ENCODE results near the gene WNT7A. TPM values are rescaled to one million over a fixed set of nuclear protein-coding genes. Genes with fewer than 3 reads are reported as not detected.

Gene WNT7A
- polyA plus RNA-seq, 4 donors, result 0.01 TPM; not detected in 3

GRCh38 chr3:13873818-13874217 is 6.1 kb downstream of the WNT7A start:
- peaks cover 0 to 5% of the 10 kb centered on the region in 2 donors for H3K9me3 ChIP-seq (ENCODE audit: control insufficient read depth in 2 of 2, insufficient read depth in 1 of 2, low read depth in 1 of 2, low read length in 1 of 2)
- no peak overlapping the region for H3K4me3 ChIP-seq (ENCODE audit: low read depth in 1 of 3, low read length in 3 of 3)
- H3K4me1 ChIP-seq (ENCODE audit: control insufficient read depth in 3 of 3, insufficient read depth in 2 of 3, low read depth in 1 of 3, low read length in 2 of 3), result peaks cover 0 to 4% (median 2%) of the 10 kb centered on the region in 3 donors
- no peak overlapping the region for H3K27ac ChIP-seq (ENCODE audit: low read depth in 1 of 3, low read length in 2 of 3)
- whole genome bisulfite sequencing, 3 donors, result 37 to 44% (median 40%) methylated on average over 3 of the region's 3 CpGs
- peaks cover 8 to 40% (median 32%) of the 10 kb centered on the region in 3 donors for H3K27me3 ChIP-seq (ENCODE audit: control insufficient read depth in 3 of 3, insufficient read depth in 3 of 3, low read length in 3 of 3)
- DNase-seq, result no peak
- no peak for FAIRE-seq
- H3K36me3 ChIP-seq (ENCODE audit: control insufficient read depth in 3 of 3, insufficient read depth in 2 of 3, low read depth in 1 of 3, low read length in 3 of 3), result no peaks in the 10 kb centered on the region

GRCh38 chr3:13872451-13872850 is 7.4 kb downstream of the WNT7A start:
- no peaks in the 10 kb centered on the region for H3K4me1 ChIP-seq (ENCODE audit: control insufficient read depth in 3 of 3, insufficient read depth in 2 of 3, low read depth in 1 of 3, low read length in 2 of 3)
- no peak overlapping the region for H3K27ac ChIP-seq (ENCODE audit: low read depth in 1 of 3, low read length in 2 of 3)
- no peaks in the 10 kb centered on the region for H3K36me3 ChIP-seq (ENCODE audit: control insufficient read depth in 3 of 3, insufficient read depth in 2 of 3, low read depth in 1 of 3, low read length in 3 of 3)
- H3K9me3 ChIP-seq (ENCODE audit: control insufficient read depth in 2 of 2, insufficient read depth in 1 of 2, low read depth in 1 of 2, low read length in 1 of 2), result peaks cover 0 to 5% of the 10 kb centered on the region in 2 donors
- DNase-seq, result no peak
- no peak for FAIRE-seq
- peaks cover 0 to 28% (median 23%) of the 10 kb centered on the region in 3 donors for H3K27me3 ChIP-seq (ENCODE audit: control insufficient read depth in 3 of 3, insufficient read depth in 3 of 3, low read length in 3 of 3)
- WGBS, 3 donors, result 77 to 82% (median 81%) methylated on average over 4 of the region's 4 CpGs
- H3K4me3 ChIP-seq (ENCODE audit: low read depth in 1 of 3, low read length in 3 of 3), result no peak overlapping the region

- no peak overlapping the region for H3K27ac ChIP-seq (ENCODE audit: low read depth in 1 of 3, low read length in 2 of 3)
- FAIRE-seq (no peak), DNase-seq (no peak)
- peaks cover 0 to 21% (median 16%) of the 10 kb centered on the region in 3 donors for H3K27me3 ChIP-seq (ENCODE audit: control insufficient read depth in 3 of 3, insufficient read depth in 3 of 3, low read length in 3 of 3)
- H3K4me1 ChIP-seq (ENCODE audit: control insufficient read depth in 3 of 3, insufficient read depth in 2 of 3, low read depth in 1 of 3, low read length in 2 of 3), result no peaks in the 10 kb centered on the region
- no peaks in the 10 kb centered on the region for H3K36me3 ChIP-seq (ENCODE audit: control insufficient read depth in 3 of 3, insufficient read depth in 2 of 3, low read depth in 1 of 3, low read length in 3 of 3)
- H3K9me3 ChIP-seq (ENCODE audit: control insufficient read depth in 2 of 2, insufficient read depth in 1 of 2, low read depth in 1 of 2, low read length in 1 of 2), result peaks cover 0 to 5% of the 10 kb centered on the region in 2 donors
- no peak overlapping the region for H3K4me3 ChIP-seq (ENCODE audit: low read depth in 1 of 3, low read length in 3 of 3)
- 79 to 85% (median 81%) methylated on average over 4 of the region's 4 CpGs for WGBS, 3 donors
Measured at GRCh38 chr3:13871791-13872190, 8.1 kb downstream of the WNT7A start.

GRCh38 chr3:13870902-13871301 is 9.0 kb downstream of the WNT7A start:
- no peak for FAIRE-seq
- no peak overlapping the region for H3K27ac ChIP-seq (ENCODE audit: low read depth in 1 of 3, low read length in 2 of 3)

GRCh38 chr3:13869761-13870343 is 10.0 kb downstream of the WNT7A start:
- Histone ChIP-seq H3K27ac (ENCODE audit: low read depth in 1 of 3, low read length in 2 of 3) (no peak overlapping the region), H3K4me3 (ENCODE audit: low read depth in 1 of 3, low read length in 3 of 3) (no peak overlapping the region), H3K9me3 (ENCODE audit: control insufficient read depth in 2 of 2, insufficient read depth in 1 of 2, low read depth in 1 of 2, low read length in 1 of 2) (peaks cover 0 to 5% of the 10 kb centered on the region in 2 donors), H3K27me3 (ENCODE audit: control insufficient read depth in 3 of 3, insufficient read depth in 3 of 3, low read length in 3 of 3) (peaks cover 0 to 10% (median 9%) of the 10 kb centered on the region in 3 donors), H3K4me1 (ENCODE audit: control insufficient read depth in 3 of 3, insufficient read depth in 2 of 3, low read depth in 1 of 3, low read length in 2 of 3) (no peaks in the 10 kb centered on the region), H3K36me3 (ENCODE audit: control insufficient read depth in 3 of 3, insufficient read depth in 2 of 3, low read depth in 1 of 3, low read length in 3 of 3) (no peaks in the 10 kb centered on the region)
- FAIRE-seq (no peak), DNase-seq (no peak)
- WGBS, 3 donors, result 74 to 78% (median 75%) methylated on average over 4 of the region's 4 CpGs

More at GRCh38 chr3:13870902-13871301, 9.0 kb downstream of the WNT7A start:
- H3K4me1 ChIP-seq (ENCODE audit: control insufficient read depth in 3 of 3, insufficient read depth in 2 of 3, low read depth in 1 of 3, low read length in 2 of 3), result no peaks in the 10 kb centered on the region
- DNase-seq, result no peak
- whole genome bisulfite sequencing, 3 donors, result 89 to 92% (median 91%) methylated on average over 2 of the region's 2 CpGs
- H3K4me3 ChIP-seq (ENCODE audit: low read depth in 1 of 3, low read length in 3 of 3), result no peak overlapping the region
- peaks cover 0 to 12% (median 10%) of the 10 kb centered on the region in 3 donors for H3K27me3 ChIP-seq (ENCODE audit: control insufficient read depth in 3 of 3, insufficient read depth in 3 of 3, low read length in 3 of 3)
- no peaks in the 10 kb centered on the region for H3K36me3 ChIP-seq (ENCODE audit: control insufficient read depth in 3 of 3, insufficient read depth in 2 of 3, low read depth in 1 of 3, low read length in 3 of 3)
- H3K9me3 ChIP-seq (ENCODE audit: control insufficient read depth in 2 of 2, insufficient read depth in 1 of 2, low read depth in 1 of 2, low read length in 1 of 2), result peaks cover 0 to 5% of the 10 kb centered on the region in 2 donors

- no peak overlapping the region for H3K4me3 ChIP-seq (ENCODE audit: low read depth in 1 of 3, low read length in 3 of 3)
- H3K36me3 ChIP-seq (ENCODE audit: control insufficient read depth in 3 of 3, insufficient read depth in 2 of 3, low read depth in 1 of 3, low read length in 3 of 3), result no peaks in the 10 kb centered on the region
- no peak overlapping the region for H3K27ac ChIP-seq (ENCODE audit: low read depth in 1 of 3, low read length in 2 of 3)
- DNase-seq (no peak), FAIRE-seq (no peak)
- no peaks in the 10 kb centered on the region for H3K4me1 ChIP-seq (ENCODE audit: control insufficient read depth in 3 of 3, insufficient read depth in 2 of 3, low read depth in 1 of 3, low read length in 2 of 3)
- peaks cover 0 to 5% of the 10 kb centered on the region in 2 donors for H3K9me3 ChIP-seq (ENCODE audit: control insufficient read depth in 2 of 2, insufficient read depth in 1 of 2, low read depth in 1 of 2, low read length in 1 of 2)
- peaks cover 0 to 7% (median 7%) of the 10 kb centered on the region in 3 donors for H3K27me3 ChIP-seq (ENCODE audit: control insufficient read depth in 3 of 3, insufficient read depth in 3 of 3, low read length in 3 of 3)
- WGBS, 3 donors, result 44 to 72% (median 57%) methylated on average over 2 of the region's 2 CpGs
Measured at GRCh38 chr3:13868844-13869724, 10.8 kb downstream of the WNT7A start.

GRCh38 chr3:13867732-13868131 is 12.1 kb downstream of the WNT7A start:
- Histone ChIP-seq H3K36me3 (ENCODE audit: control insufficient read depth in 3 of 3, insufficient read depth in 2 of 3, low read depth in 1 of 3, low read length in 3 of 3) (no peaks in the 10 kb centered on the region), H3K27me3 (ENCODE audit: control insufficient read depth in 3 of 3, insufficient read depth in 3 of 3, low read length in 3 of 3) (peaks cover 0 to 7% (median 3%) of the 10 kb centered on the region in 3 donors), H3K4me1 (ENCODE audit: control insufficient read depth in 3 of 3, insufficient read depth in 2 of 3, low read depth in 1 of 3, low read length in 2 of 3) (no peaks in the 10 kb centered on the region), H3K27ac (ENCODE audit: low read depth in 1 of 3, low read length in 2 of 3) (no peak overlapping the region), H3K9me3 (ENCODE audit: control insufficient read depth in 2 of 2, insufficient read depth in 1 of 2, low read depth in 1 of 2, low read length in 1 of 2) (peaks cover 0 to 5% of the 10 kb centered on the region in 2 donors), H3K4me3 (ENCODE audit: low read depth in 1 of 3, low read length in 3 of 3) (no peak overlapping the region)
- WGBS, 3 donors, result 75 to 83% (median 75%) methylated on average over 3 of the region's 3 CpGs
- DNase-seq (no peak), FAIRE-seq (no peak)

- H3K36me3 ChIP-seq (ENCODE audit: control insufficient read depth in 3 of 3, insufficient read depth in 2 of 3, low read depth in 1 of 3, low read length in 3 of 3), result no peaks in the 10 kb centered on the region
- 45 to 57% (median 45%) methylated on average over 14 of the region's 14 CpGs for WGBS, 3 donors
- H3K4me3 ChIP-seq (ENCODE audit: low read depth in 1 of 3, low read length in 3 of 3), result no peak overlapping the region
- H3K27ac ChIP-seq (ENCODE audit: low read depth in 1 of 3, low read length in 2 of 3), result no peak overlapping the region
- FAIRE-seq, result no peak
- DNase-seq, result no peak
- no peaks in the 10 kb centered on the region for H3K4me1 ChIP-seq (ENCODE audit: control insufficient read depth in 3 of 3, insufficient read depth in 2 of 3, low read depth in 1 of 3, low read length in 2 of 3)
- H3K27me3 ChIP-seq (ENCODE audit: control insufficient read depth in 3 of 3, insufficient read depth in 3 of 3, low read length in 3 of 3), result peaks cover 0 to 9% (median 0%) of the 10 kb centered on the region in 3 donors
- peaks cover 0 to 5% of the 10 kb centered on the region in 2 donors for H3K9me3 ChIP-seq (ENCODE audit: control insufficient read depth in 2 of 2, insufficient read depth in 1 of 2, low read depth in 1 of 2, low read length in 1 of 2)
Measured at GRCh38 chr3:13866041-13866965, 13.6 kb downstream of the WNT7A start.

All from small intestine (tissue), 7 donors.